HepG2 (cell line): Measurements from ENCODE around the gene CCDC33. TPM values are rescaled to one million over a fixed set of nuclear protein-coding genes. Genes with fewer than 3 reads are reported as not detected.

Experiments
- EEA1 ChIP-seq: sonication (generic); formaldehyde crosslinking; IDR thresholded peaks from 2 replicates; pipeline ENCODE4 v1.5.1; 2020; ENCODE audit warnings: mild to moderate bottlenecking, missing genetic modification reagents, borderline replicate concordance
- FOXJ3 ChIP-seq: sonication (generic); formaldehyde crosslinking; IDR thresholded peaks from 2 replicates; pipeline ENCODE4 v1.4.0; 2020; ENCODE audit warnings: missing genetic modification reagents, mild to moderate bottlenecking, borderline replicate concordance
- MIXL1 ChIP-seq: IDR thresholded peaks from 2 replicates; pipeline ENCODE4 v1.6.1; 2016
- PHF5A ChIP-seq: IDR thresholded peaks from one replicate; pipeline ENCODE4 v1.6.1; 2018; ENCODE audit warnings: low read depth, missing genetic modification reagents; ENCODE audit not compliant: unreplicated experiment
- TCF7 ChIP-seq: sonication (generic); IDR thresholded peaks from 2 replicates; pipeline ENCODE4 v1.6.1; 2016; ENCODE audit warnings: antibody characterized with exemption, low read depth
- TOPORS ChIP-seq: sonication (generic); formaldehyde crosslinking; IDR thresholded peaks from 2 replicates; pipeline ENCODE4 v1.8.0; 2023; ENCODE audit warnings: mild to moderate bottlenecking, missing genetic modification reagents
- ZNF235 ChIP-seq: sonication (generic); formaldehyde crosslinking; IDR thresholded peaks from 2 replicates; pipeline ENCODE4 v1.8.1; 2023; ENCODE audit warnings: mild to moderate bottlenecking, missing genetic modification reagents, borderline replicate concordance
- ZNF644 ChIP-seq: IDR thresholded peaks from 2 replicates; pipeline ENCODE4 v1.6.1; 2016; ENCODE audit warnings: low read depth
- ZNF841 ChIP-seq: sonication (generic); formaldehyde crosslinking; IDR thresholded peaks from 2 replicates; pipeline ENCODE4 v1.8.1; 2023; ENCODE audit warnings: missing genetic modification reagents, borderline replicate concordance
- ZNF883 ChIP-seq: sonication (generic); formaldehyde crosslinking; IDR thresholded peaks from 2 replicates; pipeline ENCODE4 v1.5.1; 2020; ENCODE audit warnings: mild to moderate bottlenecking, missing genetic modification reagents; ENCODE audit errors: not compliant biosample characterization
- polyA plus RNA-seq, 8 experiments: library from polyadenylated mRNA; depleted of rRNA in 3 of 8; stranded (reverse) in 7 of 8; unstranded in 1 of 8; fragments of >200 nt; fragmentation: Illumina TruSeq in 4 of 8; extraction: Trizol in 4 of 8; gene quantifications; 2 replicates each; pipeline versions ENCODE4 v1.2.1 to v1.2.3, GENCODE V29; 2011 to 2016; ENCODE audit warnings: low read depth in 4 of 8, missing spikeins in 1 of 8, mixed read lengths in 1 of 8; ENCODE audit not compliant: insufficient read depth in 1 of 8
- total RNA-seq, 5 experiments: library from RNA; depleted of rRNA; stranded (reverse); fragments of >200 nt; fragmentation: Illumina TruSeq; extraction: Trizol; gene quantifications; 2 replicates each; pipeline ENCODE4 v1.2.3, GENCODE V29; 2016; ENCODE audit warnings: low read depth in 1 of 5
- TF ChIP-seq, protein P1 (sequence below): sonication (generic); formaldehyde crosslinking; IDR thresholded peaks from 2 replicates; pipeline ENCODE4 v1.4.0; 2020; ENCODE audit warnings: missing genetic modification reagents
- TF ChIP-seq, protein P2 (sequence below): sonication (generic); formaldehyde crosslinking; IDR thresholded peaks from 2 replicates; pipeline ENCODE4 v1.4.0; 2020; ENCODE audit warnings: missing genetic modification reagents
- TF ChIP-seq, protein P3 (sequence below): IDR thresholded peaks from 2 replicates; pipeline ENCODE4 v1.6.1; 2016; ENCODE audit warnings: mild to moderate bottlenecking
- TF ChIP-seq, protein P4 (sequence below): sonication (generic); formaldehyde crosslinking; IDR thresholded peaks from 2 replicates; pipeline ENCODE4 v1.4.0; 2020; ENCODE audit warnings: missing genetic modification reagents
- TF ChIP-seq, protein P5 (sequence below): sonication (generic); formaldehyde crosslinking; IDR thresholded peaks from 2 replicates; pipeline ENCODE4 v1.5.1; 2020; ENCODE audit warnings: missing genetic modification reagents, mild to moderate bottlenecking, borderline replicate concordance

CCDC33 gene
- total and polyA plus RNA-seq, 2 of the 13 experiments (the other 11 are each of a cell fraction or from before 2014, with no cell fraction given): 0.30 TPM; not detected in 1

DNA sequence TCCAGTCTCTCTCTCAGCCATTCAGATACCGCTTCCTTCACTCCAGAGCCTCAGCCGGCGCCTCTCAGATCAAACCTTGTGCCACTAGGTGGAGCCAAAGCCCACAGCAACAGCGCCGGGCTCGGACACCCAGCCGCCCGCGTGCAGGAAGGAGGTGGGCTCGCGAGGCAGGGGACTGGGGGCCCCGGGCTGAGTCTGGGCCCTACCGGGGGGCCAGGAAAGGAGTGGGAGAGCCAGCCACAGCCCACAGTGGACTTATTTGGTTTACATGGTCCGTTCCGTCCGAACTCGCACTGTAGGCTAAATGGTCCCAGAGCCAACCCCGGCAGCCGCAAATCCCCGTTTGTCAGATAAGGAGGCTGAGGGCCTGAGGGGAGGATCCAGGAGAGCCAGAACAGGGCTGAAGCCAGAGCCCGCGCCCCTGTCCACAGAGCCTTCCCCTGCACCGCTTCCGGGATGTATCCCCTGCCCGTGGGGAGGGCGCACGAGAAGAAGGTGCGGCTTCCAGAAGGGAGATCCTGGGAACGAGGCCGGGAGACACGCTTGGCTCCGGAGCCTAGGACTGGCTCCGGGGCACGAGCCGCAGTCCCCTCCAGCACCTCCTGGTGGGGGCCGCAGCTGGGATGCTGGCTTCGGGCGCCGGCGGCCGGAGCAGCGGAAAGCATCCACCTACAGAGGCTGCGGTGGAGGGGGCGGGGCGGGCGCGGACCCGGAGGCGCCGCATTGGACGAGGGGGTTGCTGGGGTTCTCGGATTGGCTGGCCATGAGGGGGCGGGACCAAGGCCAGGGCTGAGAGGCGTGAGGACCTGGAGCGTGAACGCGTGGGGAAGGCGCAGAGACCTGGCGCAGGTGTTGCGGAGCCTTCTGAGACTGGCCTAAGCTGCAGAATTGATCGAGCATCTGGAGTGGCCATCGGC lies 137.9 kb downstream of the CCDC33 start (continued):
- TF ChIP-seq, protein P1, sequence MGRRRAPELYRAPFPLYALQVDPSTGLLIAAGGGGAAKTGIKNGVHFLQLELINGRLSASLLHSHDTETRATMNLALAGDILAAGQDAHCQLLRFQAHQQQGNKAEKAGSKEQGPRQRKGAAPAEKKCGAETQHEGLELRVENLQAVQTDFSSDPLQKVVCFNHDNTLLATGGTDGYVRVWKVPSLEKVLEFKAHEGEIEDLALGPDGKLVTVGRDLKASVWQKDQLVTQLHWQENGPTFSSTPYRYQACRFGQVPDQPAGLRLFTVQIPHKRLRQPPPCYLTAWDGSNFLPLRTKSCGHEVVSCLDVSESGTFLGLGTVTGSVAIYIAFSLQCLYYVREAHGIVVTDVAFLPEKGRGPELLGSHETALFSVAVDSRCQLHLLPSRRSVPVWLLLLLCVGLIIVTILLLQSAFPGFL (CRISPR knock-in tag): no peak
- TF ChIP-seq ZNF841 (CRISPR knock-in tag): no peak
- TF ChIP-seq, protein P2, sequence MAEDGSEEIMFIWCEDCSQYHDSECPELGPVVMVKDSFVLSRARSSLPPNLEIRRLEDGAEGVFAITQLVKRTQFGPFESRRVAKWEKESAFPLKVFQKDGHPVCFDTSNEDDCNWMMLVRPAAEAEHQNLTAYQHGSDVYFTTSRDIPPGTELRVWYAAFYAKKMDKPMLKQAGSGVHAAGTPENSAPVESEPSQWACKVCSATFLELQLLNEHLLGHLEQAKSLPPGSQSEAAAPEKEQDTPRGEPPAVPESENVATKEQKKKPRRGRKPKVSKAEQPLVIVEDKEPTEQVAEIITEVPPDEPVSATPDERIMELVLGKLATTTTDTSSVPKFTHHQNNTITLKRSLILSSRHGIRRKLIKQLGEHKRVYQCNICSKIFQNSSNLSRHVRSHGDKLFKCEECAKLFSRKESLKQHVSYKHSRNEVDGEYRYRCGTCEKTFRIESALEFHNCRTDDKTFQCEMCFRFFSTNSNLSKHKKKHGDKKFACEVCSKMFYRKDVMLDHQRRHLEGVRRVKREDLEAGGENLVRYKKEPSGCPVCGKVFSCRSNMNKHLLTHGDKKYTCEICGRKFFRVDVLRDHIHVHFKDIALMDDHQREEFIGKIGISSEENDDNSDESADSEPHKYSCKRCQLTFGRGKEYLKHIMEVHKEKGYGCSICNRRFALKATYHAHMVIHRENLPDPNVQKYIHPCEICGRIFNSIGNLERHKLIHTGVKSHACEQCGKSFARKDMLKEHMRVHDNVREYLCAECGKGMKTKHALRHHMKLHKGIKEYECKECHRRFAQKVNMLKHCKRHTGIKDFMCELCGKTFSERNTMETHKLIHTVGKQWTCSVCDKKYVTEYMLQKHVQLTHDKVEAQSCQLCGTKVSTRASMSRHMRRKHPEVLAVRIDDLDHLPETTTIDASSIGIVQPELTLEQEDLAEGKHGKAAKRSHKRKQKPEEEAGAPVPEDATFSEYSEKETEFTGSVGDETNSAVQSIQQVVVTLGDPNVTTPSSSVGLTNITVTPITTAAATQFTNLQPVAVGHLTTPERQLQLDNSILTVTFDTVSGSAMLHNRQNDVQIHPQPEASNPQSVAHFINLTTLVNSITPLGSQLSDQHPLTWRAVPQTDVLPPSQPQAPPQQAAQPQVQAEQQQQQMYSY (CRISPR knock-in tag): no peak
- TF ChIP-seq, protein P3, sequence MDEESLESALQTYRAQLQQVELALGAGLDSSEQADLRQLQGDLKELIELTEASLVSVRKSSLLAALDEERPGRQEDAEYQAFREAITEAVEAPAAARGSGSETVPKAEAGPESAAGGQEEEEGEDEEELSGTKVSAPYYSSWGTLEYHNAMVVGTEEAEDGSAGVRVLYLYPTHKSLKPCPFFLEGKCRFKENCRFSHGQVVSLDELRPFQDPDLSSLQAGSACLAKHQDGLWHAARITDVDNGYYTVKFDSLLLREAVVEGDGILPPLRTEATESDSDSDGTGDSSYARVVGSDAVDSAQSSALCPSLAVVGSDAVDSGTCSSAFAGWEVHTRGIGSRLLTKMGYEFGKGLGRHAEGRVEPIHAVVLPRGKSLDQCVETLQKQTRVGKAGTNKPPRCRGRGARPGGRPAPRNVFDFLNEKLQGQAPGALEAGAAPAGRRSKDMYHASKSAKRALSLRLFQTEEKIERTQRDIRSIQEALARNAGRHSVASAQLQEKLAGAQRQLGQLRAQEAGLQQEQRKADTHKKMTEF: peak; percentile 57
- no peak for TF ChIP-seq MIXL1 (CRISPR knock-in tag)
- no peak for TF ChIP-seq TCF7
- no peak for TF ChIP-seq PHF5A (CRISPR knock-in tag)
- TF ChIP-seq, protein P4, sequence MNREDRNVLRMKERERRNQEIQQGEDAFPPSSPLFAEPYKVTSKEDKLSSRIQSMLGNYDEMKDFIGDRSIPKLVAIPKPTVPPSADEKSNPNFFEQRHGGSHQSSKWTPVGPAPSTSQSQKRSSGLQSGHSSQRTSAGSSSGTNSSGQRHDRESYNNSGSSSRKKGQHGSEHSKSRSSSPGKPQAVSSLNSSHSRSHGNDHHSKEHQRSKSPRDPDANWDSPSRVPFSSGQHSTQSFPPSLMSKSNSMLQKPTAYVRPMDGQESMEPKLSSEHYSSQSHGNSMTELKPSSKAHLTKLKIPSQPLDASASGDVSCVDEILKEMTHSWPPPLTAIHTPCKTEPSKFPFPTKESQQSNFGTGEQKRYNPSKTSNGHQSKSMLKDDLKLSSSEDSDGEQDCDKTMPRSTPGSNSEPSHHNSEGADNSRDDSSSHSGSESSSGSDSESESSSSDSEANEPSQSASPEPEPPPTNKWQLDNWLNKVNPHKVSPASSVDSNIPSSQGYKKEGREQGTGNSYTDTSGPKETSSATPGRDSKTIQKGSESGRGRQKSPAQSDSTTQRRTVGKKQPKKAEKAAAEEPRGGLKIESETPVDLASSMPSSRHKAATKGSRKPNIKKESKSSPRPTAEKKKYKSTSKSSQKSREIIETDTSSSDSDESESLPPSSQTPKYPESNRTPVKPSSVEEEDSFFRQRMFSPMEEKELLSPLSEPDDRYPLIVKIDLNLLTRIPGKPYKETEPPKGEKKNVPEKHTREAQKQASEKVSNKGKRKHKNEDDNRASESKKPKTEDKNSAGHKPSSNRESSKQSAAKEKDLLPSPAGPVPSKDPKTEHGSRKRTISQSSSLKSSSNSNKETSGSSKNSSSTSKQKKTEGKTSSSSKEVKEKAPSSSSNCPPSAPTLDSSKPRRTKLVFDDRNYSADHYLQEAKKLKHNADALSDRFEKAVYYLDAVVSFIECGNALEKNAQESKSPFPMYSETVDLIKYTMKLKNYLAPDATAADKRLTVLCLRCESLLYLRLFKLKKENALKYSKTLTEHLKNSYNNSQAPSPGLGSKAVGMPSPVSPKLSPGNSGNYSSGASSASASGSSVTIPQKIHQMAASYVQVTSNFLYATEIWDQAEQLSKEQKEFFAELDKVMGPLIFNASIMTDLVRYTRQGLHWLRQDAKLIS (CRISPR knock-in tag): no peak
- TF ChIP-seq ZNF235: no peak
- TF ChIP-seq EEA1 (CRISPR knock-in tag): 0 out of 2 replicates have a peak, but pooled peaks have one; percentile 13
- TF ChIP-seq FOXJ3: no peak
- TF ChIP-seq, protein P5, sequence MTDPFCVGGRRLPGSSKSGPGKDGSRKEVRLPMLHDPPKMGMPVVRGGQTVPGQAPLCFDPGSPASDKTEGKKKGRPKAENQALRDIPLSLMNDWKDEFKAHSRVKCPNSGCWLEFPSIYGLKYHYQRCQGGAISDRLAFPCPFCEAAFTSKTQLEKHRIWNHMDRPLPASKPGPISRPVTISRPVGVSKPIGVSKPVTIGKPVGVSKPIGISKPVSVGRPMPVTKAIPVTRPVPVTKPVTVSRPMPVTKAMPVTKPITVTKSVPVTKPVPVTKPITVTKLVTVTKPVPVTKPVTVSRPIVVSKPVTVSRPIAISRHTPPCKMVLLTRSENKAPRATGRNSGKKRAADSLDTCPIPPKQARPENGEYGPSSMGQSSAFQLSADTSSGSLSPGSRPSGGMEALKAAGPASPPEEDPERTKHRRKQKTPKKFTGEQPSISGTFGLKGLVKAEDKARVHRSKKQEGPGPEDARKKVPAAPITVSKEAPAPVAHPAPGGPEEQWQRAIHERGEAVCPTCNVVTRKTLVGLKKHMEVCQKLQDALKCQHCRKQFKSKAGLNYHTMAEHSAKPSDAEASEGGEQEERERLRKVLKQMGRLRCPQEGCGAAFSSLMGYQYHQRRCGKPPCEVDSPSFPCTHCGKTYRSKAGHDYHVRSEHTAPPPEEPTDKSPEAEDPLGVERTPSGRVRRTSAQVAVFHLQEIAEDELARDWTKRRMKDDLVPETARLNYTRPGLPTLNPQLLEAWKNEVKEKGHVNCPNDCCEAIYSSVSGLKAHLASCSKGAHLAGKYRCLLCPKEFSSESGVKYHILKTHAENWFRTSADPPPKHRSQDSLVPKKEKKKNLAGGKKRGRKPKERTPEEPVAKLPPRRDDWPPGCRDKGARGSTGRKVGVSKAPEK (CRISPR knock-in tag): no peak
- no peak for TF ChIP-seq ZNF644 (CRISPR knock-in tag)
- TF ChIP-seq ZNF883 (CRISPR knock-in tag): no peak
- TF ChIP-seq TOPORS (CRISPR knock-in tag): no peak
